HepG2 (cell line): ENCODE data around the gene ZNF154. TPM values are rescaled to one million over a fixed set of nuclear protein-coding genes. Genes with fewer than 3 reads are reported as not detected.

Experiments used
- ADNP ChIP-seq: sonication (generic); formaldehyde crosslinking; IDR thresholded peaks from 2 replicates; pipeline ENCODE4 v1.4.0; 2020; ENCODE audit warnings: missing genetic modification reagents
- CBX5 ChIP-seq: sonication (generic); formaldehyde crosslinking; IDR thresholded peaks from 2 replicates; pipeline ENCODE4 v1.4.0; 2020; ENCODE audit warnings: missing genetic modification reagents, borderline replicate concordance
- HCFC1 ChIP-seq: fragments of 150-350 bp; IDR thresholded peaks from 2 replicates; pipeline ENCODE4 v1.6.1; 2014; ENCODE audit warnings: low read depth, low read length
- KAT7 ChIP-seq: IDR thresholded peaks from 2 replicates; pipeline ENCODE4 v1.6.1; 2018; ENCODE audit warnings: borderline replicate concordance, missing compliant biosample characterization
- NR2F2 ChIP-seq: IDR thresholded peaks from 2 replicates; pipeline ENCODE4 v1.6.1; 2012; ENCODE audit warnings: low read depth, inconsistent platforms, borderline replicate concordance
- PAWR ChIP-seq: sonication (generic); formaldehyde crosslinking; IDR thresholded peaks from 2 replicates; pipeline ENCODE4 v1.4.0; 2020; ENCODE audit warnings: missing genetic modification reagents, mild to moderate bottlenecking, borderline replicate concordance
- SNAI1 ChIP-seq: sonication (generic); formaldehyde crosslinking; IDR thresholded peaks from 2 replicates; pipeline ENCODE4 v1.5.0; 2020; ENCODE audit warnings: mild to moderate bottlenecking, missing genetic modification reagents, borderline replicate concordance
- SNRNP70 ChIP-seq: fragments of 200-400 bp; formaldehyde crosslinking; IDR thresholded peaks from 2 replicates; pipeline ENCODE4 v1.6.1; 2017; ENCODE audit warnings: mild to moderate bottlenecking, low read depth, low read length, moderate library complexity
- SRSF1 ChIP-seq: fragments of 200-400 bp; formaldehyde crosslinking; optimal IDR thresholded peaks from 2 replicates; pipeline ENCODE3; 2017; ENCODE audit warnings: mild to moderate bottlenecking, low read depth, low read length, moderate library complexity
- ZNF180 ChIP-seq: sonication (generic); formaldehyde crosslinking; IDR thresholded peaks from 2 replicates; pipeline ENCODE4 v1.4.0; 2020; ENCODE audit warnings: low read depth, missing genetic modification reagents, borderline replicate concordance
- ZNF549 ChIP-seq: sonication (generic); formaldehyde crosslinking; IDR thresholded peaks from 2 replicates; pipeline ENCODE4 v1.5.0; 2020; ENCODE audit warnings: missing genetic modification reagents
- ZNF709 ChIP-seq: sonication (generic); formaldehyde crosslinking; IDR thresholded peaks from 2 replicates; pipeline ENCODE4 v1.5.0; 2020; ENCODE audit warnings: mild to moderate bottlenecking, missing genetic modification reagents
- ZNF816 ChIP-seq: sonication (generic); formaldehyde crosslinking; IDR thresholded peaks from 2 replicates; pipeline ENCODE4 v1.8.0; 2022; ENCODE audit warnings: missing genetic modification reagents, mild to moderate bottlenecking, borderline replicate concordance
- polyA plus RNA-seq, 8 experiments: library from polyadenylated mRNA; depleted of rRNA in 3 of 8; stranded (reverse) in 7 of 8; unstranded in 1 of 8; fragments of >200 nt; fragmentation: Illumina TruSeq in 4 of 8; extraction: Trizol in 4 of 8; gene quantifications; 2 replicates each; pipeline versions ENCODE4 v1.2.1 to v1.2.3, GENCODE V29; 2011 to 2016; ENCODE audit warnings: low read depth in 4 of 8, missing spikeins in 1 of 8, mixed read lengths in 1 of 8; ENCODE audit not compliant: insufficient read depth in 1 of 8
- total RNA-seq, 5 experiments: library from RNA; depleted of rRNA; stranded (reverse); fragments of >200 nt; fragmentation: Illumina TruSeq; extraction: Trizol; gene quantifications; 2 replicates each; pipeline ENCODE4 v1.2.3, GENCODE V29; 2016; ENCODE audit warnings: low read depth in 1 of 5
- TF ChIP-seq, protein P1 (sequence below): sonication (generic); formaldehyde crosslinking; conservative IDR thresholded peaks from 2 replicates; pipeline ENCODE4 v1.4.0; 2020; ENCODE audit warnings: missing genetic modification reagents
- TF ChIP-seq, protein P2 (sequence below): IDR thresholded peaks from 2 replicates; pipeline ENCODE4 v1.6.1; 2016; ENCODE audit warnings: mild to moderate bottlenecking
- TF ChIP-seq, protein P3 (sequence below): conservative IDR thresholded peaks from 2 replicates; pipeline ENCODE4 v1.6.1; 2018; ENCODE audit warnings: missing genetic modification reagents
- TF ChIP-seq, protein P4 (sequence below): sonication (generic); formaldehyde crosslinking; IDR thresholded peaks from 2 replicates; pipeline ENCODE4 v1.4.0; 2020; ENCODE audit warnings: mild to moderate bottlenecking, missing genetic modification reagents
- TF ChIP-seq, protein P5 (sequence below): sonication (generic); formaldehyde crosslinking; IDR thresholded peaks from 2 replicates; pipeline ENCODE4 v1.5.1; 2020; ENCODE audit warnings: missing genetic modification reagents, mild to moderate bottlenecking, borderline replicate concordance

ZNF154 gene
- total and polyA plus RNA-seq, 2 of the 13 experiments (the other 11 are each of a cell fraction or from before 2014, with no cell fraction given), result not detected

DNA sequence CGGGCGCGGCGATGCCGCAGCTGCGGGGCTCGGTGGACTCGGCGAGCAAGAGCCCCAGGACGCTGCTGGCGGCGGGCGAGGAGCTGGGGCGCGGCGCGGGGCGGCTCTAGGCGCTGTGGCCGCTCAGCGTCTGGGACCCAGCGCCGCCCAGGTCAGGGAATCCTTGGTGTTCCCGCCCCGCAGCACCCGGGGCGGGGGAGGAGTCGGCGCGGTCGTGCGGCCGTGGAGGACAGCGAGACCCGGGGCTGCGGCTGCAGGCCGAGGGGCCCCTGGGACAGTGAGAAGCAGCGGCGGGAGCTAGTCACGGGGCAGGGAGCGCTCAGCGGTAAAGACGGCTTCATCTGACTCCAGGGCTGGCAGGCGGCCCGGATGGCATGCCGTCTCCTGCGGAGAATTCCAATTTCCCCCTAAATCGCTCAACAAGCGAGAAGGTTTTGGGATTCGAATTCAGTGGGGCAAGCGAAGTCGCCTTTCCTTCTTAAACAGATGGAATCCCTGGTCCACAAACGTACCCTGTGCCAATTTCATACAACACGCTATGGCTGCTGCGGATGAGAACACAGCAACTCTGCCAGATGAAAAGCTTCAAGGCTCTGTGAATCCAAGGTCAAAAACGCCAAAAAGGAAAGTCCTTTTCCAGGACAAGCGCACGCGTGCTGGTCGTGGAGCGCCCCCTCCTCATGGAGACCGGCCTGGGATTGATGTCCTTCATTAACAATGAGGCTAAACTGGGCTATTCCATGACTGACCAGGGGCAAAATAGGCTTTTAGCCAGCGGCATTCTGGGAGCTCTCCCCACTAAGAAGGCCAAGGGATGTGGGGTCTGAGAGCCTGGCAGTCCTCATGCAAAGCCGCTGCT lies 44.5 kb downstream of the ZNF154 start (continued):
- no peak for TF ChIP-seq SRSF1
- TF ChIP-seq ZNF816 (CRISPR knock-in tag), result no peak
- TF ChIP-seq, protein P1, sequence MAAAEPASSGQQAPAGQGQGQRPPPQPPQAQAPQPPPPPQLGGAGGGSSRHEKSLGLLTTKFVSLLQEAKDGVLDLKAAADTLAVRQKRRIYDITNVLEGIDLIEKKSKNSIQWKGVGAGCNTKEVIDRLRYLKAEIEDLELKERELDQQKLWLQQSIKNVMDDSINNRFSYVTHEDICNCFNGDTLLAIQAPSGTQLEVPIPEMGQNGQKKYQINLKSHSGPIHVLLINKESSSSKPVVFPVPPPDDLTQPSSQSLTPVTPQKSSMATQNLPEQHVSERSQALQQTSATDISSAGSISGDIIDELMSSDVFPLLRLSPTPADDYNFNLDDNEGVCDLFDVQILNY (CRISPR knock-in tag), result peak; percentile 67; the same call in 1 of the 2 replicates
- TF ChIP-seq KAT7, result no peak
- no peak; the same call in 1 of the 2 replicates for TF ChIP-seq ZNF549 (CRISPR knock-in tag)
- no peak for TF ChIP-seq CBX5 (CRISPR knock-in tag)
- TF ChIP-seq PAWR (CRISPR knock-in tag), result no peak
- TF ChIP-seq, protein P2, sequence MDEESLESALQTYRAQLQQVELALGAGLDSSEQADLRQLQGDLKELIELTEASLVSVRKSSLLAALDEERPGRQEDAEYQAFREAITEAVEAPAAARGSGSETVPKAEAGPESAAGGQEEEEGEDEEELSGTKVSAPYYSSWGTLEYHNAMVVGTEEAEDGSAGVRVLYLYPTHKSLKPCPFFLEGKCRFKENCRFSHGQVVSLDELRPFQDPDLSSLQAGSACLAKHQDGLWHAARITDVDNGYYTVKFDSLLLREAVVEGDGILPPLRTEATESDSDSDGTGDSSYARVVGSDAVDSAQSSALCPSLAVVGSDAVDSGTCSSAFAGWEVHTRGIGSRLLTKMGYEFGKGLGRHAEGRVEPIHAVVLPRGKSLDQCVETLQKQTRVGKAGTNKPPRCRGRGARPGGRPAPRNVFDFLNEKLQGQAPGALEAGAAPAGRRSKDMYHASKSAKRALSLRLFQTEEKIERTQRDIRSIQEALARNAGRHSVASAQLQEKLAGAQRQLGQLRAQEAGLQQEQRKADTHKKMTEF, result peak; percentile 67
- peak; percentile 39; the same call in 1 of the 2 replicates for TF ChIP-seq NR2F2
- no peak for TF ChIP-seq SNRNP70
- no peak for TF ChIP-seq ZNF709 (CRISPR knock-in tag)
- TF ChIP-seq ZNF180, result no peak
- TF ChIP-seq, protein P3, sequence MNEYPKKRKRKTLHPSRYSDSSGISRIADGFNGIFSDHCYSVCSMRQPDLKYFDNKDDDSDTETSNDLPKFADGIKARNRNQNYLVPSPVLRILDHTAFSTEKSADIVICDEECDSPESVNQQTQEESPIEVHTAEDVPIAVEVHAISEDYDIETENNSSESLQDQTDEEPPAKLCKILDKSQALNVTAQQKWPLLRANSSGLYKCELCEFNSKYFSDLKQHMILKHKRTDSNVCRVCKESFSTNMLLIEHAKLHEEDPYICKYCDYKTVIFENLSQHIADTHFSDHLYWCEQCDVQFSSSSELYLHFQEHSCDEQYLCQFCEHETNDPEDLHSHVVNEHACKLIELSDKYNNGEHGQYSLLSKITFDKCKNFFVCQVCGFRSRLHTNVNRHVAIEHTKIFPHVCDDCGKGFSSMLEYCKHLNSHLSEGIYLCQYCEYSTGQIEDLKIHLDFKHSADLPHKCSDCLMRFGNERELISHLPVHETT (CRISPR knock-in tag), result no peak; the same call in 1 of the 2 replicates
- TF ChIP-seq, protein P4, sequence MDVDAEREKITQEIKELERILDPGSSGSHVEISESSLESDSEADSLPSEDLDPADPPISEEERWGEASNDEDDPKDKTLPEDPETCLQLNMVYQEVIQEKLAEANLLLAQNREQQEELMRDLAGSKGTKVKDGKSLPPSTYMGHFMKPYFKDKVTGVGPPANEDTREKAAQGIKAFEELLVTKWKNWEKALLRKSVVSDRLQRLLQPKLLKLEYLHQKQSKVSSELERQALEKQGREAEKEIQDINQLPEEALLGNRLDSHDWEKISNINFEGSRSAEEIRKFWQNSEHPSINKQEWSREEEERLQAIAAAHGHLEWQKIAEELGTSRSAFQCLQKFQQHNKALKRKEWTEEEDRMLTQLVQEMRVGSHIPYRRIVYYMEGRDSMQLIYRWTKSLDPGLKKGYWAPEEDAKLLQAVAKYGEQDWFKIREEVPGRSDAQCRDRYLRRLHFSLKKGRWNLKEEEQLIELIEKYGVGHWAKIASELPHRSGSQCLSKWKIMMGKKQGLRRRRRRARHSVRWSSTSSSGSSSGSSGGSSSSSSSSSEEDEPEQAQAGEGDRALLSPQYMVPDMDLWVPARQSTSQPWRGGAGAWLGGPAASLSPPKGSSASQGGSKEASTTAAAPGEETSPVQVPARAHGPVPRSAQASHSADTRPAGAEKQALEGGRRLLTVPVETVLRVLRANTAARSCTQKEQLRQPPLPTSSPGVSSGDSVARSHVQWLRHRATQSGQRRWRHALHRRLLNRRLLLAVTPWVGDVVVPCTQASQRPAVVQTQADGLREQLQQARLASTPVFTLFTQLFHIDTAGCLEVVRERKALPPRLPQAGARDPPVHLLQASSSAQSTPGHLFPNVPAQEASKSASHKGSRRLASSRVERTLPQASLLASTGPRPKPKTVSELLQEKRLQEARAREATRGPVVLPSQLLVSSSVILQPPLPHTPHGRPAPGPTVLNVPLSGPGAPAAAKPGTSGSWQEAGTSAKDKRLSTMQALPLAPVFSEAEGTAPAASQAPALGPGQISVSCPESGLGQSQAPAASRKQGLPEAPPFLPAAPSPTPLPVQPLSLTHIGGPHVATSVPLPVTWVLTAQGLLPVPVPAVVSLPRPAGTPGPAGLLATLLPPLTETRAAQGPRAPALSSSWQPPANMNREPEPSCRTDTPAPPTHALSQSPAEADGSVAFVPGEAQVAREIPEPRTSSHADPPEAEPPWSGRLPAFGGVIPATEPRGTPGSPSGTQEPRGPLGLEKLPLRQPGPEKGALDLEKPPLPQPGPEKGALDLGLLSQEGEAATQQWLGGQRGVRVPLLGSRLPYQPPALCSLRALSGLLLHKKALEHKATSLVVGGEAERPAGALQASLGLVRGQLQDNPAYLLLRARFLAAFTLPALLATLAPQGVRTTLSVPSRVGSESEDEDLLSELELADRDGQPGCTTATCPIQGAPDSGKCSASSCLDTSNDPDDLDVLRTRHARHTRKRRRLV (CRISPR knock-in tag), result no peak
- TF ChIP-seq HCFC1, result no peak
- no peak for TF ChIP-seq ADNP
- TF ChIP-seq, protein P5, sequence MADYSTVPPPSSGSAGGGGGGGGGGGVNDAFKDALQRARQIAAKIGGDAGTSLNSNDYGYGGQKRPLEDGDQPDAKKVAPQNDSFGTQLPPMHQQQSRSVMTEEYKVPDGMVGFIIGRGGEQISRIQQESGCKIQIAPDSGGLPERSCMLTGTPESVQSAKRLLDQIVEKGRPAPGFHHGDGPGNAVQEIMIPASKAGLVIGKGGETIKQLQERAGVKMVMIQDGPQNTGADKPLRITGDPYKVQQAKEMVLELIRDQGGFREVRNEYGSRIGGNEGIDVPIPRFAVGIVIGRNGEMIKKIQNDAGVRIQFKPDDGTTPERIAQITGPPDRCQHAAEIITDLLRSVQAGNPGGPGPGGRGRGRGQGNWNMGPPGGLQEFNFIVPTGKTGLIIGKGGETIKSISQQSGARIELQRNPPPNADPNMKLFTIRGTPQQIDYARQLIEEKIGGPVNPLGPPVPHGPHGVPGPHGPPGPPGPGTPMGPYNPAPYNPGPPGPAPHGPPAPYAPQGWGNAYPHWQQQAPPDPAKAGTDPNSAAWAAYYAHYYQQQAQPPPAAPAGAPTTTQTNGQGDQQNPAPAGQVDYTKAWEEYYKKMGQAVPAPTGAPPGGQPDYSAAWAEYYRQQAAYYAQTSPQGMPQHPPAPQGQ (CRISPR knock-in tag), result no peak
- TF ChIP-seq SNAI1 (CRISPR knock-in tag), result no peak
